HS-27A (cell line): Measurements from ENCODE around the gene ARHGEF10L.

Source experiments
- DNase-seq: peaks from one replicate; pipeline ENCODE4 v3.0.0-alpha.2; 2012; ENCODE audit warnings: low read depth, missing footprints

ARHGEF10L gene

DNA sequence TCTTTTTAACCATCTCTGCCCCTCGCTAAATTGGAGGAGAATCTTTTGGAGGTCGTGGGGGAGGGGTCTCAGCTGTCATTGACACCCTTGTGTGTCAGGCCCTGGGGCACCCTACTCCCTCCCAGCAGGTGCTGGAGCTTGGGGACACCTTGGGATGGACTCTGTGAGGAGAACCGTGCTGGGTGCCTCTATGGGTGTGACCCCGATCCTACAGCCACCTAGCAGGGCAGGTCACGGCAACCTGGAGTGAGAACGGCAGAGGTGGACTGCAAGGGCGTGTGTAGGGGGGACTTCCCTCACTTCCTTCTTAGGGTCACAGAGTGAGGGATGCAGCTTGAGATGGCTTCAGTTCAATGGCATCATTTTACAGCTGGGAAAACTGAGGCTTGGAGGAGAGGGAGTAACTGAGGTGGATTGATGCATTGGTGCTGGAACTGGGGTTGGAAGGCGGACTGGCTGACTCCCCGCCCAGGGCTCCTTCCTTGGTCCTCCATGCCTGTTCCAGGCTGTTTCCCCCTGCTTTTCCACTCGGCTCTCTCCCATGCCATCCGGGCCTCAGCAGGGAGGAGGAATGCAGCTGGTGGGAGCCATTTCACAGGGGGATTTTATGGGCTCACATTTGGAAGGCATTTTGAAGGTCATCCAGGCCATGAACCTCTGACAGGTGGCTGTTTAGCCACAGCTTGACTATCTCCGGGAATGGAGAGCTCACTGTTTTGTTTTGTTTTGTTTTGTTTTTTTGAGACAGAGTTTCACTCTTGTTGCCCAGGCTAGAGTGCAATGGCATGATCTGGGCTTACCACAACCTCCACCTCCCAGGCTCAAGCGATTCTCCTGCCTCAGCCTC is 18.8 kb upstream of the ARHGEF10L start:
- DNase-seq: no peak

- DNase-seq: no peak
Measured at GRCh38 chr1:17521946-17522612, 17.4 kb upstream of the ARHGEF10L start.

- no peak for DNase-seq
Measured at GRCh38 chr1:17523321-17524041, 16.0 kb upstream of the ARHGEF10L start.

GRCh38 chr1:17524645-17525044 is 14.9 kb upstream of the ARHGEF10L start:
- no peak for DNase-seq

GRCh38 chr1:17525996-17526686 is 13.4 kb upstream of the ARHGEF10L start:
- no peak for DNase-seq

DNA sequence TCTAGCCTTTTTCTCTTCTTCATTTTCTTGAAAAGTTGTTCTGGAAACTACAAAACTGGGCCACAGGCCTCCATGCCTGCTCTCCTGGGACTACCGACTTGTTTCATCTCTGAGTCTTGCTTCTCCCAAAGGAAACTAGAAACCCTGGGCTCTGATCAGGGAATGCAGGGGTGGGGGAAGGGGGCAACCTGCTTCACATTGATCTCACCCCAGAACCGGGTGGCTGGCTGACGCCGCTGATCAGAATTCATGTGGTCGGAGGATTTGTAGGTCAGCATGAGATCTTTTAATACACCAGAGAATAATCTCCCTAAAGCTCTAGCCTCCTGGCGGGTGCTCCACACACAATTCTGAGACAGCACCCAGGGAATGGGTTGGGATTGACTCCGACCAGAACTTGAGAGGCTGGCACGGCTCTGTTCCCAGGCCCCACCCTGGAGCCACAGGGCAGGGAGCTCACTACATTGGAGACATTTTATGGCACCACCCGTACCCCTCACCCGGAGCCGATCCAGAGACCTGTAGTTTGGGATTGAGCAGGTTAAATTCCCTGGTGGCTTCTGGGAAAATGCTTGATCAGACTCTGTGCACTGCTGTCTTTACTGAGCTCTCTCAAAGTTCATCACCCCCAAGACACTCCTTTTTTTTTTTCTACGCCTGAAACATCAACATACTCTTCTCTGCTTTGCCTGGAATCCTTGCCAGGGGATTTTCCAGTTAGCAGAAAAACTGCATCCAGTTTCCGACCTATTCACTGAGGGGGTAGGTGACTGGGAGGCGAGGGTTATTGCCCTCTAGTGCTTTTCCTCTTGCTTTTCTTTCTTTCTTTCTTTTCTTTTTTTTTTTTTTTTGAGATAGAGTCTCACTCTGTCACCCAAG is 12.2 kb upstream of the ARHGEF10L start:
- no peak for DNase-seq

DNA sequence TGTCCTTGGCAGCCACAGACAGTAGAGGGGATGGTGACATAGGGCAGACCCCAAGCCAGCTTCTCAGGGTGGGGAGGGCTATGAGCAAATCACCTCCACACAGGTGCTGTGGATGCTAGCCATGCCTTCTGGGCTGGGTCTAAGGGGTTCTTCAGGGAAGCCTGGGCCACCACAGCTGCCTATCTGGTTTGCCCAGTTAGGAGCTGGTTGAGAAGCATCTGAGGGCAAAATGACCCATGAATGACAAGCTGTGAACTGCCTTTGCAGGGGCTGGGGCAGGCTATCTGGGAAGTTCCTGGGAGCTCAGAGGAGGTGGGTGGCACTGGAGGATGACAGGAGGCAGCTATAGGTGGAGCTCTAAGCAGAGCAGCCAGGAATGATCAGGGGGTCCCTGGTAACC is 10.1 kb upstream of the ARHGEF10L start:
- no peak for DNase-seq

GRCh38 chr1:17531343-17531681 is 8.2 kb upstream of the ARHGEF10L start:
- no peak for DNase-seq

- DNase-seq: no peak
Measured at GRCh38 chr1:17531682-17532487, 7.6 kb upstream of the ARHGEF10L start.

DNA sequence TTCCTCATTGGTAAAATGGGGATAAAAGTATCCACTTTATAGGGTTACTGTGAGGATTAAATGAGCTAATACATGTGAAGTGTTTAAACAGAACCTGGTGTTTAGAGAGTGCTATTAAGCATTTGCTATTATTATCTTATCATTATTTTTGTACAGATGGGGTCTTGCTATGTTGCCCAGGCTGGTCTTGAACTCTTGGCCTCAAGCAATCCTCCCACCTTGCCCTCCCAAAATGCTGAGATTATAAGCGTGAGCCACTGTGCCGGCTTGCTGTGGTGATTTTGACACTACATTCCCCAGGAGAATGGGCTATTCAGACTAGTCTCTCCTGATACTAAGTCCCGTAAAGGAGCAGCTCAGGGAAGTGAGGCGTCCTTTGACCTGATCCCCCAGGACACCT is 6.3 kb upstream of the ARHGEF10L start:
- DNase-seq: no peak

GRCh38 chr1:17535300-17535936 is 4.1 kb upstream of the ARHGEF10L start:
- no peak for DNase-seq

DNA sequence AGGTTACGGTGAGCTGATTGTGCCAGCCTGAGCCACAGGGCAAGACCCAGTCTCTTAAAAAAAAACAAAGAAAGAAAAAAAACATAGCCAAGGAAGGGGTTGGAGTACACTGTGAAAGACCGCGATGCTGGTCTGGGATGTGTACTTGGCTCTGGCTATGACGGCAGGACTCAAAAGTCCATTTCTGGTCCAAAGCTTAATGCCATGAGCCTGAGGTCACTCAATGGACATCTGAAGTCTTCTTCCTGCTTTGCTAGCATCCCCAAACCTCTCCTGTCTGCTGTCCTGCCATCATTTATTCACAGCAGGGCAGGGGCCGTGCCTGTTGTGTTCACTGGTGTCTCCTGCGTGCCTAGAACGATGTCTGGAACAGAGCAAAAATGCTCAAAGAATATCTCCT is 1.5 kb upstream of the ARHGEF10L start:
- no peak for DNase-seq

DNA sequence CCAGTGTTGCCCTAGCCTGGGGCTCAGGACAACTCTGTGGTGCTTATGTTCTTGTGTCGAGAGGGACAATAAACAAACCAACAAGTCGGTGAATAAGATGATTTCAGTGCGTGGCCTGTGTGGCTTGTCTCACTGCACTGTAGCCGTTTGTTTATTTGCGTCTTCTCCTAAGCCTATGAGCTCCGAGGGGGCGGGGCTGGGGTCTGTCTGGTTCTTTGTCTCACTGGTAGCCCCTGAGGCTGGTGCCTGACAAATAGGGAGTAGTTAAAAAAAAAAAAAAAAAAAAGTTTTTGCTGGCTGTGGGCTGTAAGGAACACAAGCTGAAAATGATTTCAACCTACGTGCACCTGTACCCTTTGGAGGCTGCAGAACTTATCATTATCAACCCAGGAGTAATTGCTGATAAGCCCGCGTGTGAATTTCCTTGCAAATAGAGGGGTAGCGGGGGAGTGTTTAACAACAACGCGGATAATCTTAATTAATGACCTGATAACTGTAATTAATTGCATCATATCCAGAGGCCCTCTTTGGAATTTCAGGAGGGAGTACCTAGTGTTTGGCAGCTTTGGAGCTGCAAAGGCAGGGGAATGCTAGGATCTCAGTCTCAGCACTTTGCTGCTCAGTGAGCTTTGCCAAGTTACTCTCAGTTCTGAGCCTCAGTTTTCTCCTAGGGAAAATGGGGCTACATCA is 925 bp upstream of the ARHGEF10L start:
- no peak for DNase-seq

GRCh38 chr1:17539118-17539476 is 401 bp upstream of the ARHGEF10L start:
- no peak for DNase-seq

DNA sequence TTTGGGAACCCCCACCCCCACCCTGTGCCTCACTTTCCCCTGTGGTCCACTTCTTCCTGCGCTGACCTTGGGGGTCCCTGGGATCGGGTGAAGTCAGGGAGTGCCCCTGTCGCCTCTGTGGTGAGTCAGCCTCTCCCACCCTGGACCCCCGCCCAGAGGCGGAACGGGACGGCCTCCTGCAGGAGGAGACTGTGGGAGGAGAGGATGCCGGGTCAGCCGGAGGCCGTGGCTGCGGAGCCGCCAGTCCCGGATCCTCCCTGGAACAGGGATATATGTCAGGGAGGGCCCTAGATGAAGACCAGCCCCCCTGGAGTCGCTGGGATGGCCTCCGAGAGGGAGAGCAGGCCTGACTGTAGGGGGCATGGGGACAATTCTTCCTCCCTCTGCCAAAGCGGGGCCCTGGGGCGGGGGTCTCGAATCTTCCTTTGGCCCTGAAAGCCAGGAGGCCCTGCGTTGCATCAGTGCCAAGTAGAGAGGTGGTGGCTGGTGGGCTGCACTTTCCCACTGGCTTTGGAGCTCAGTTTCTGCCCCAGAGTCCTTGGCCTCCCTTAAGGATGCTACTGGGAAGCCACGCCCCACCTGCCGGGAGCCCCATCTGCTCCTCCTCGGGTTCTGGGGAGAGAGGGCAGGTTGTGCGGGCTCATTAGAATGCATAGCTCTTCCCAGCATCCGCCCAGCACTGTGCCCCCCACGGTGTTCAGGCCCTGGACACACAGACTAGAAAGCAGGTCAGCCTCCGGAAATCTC is 930 bp downstream of the ARHGEF10L start:
- DNase-seq: no peak

- DNase-seq: no peak
Measured at GRCh38 chr1:17542645-17543044, 3.1 kb downstream of the ARHGEF10L start.

- DNase-seq: no peak
Measured at GRCh38 chr1:17544776-17545350, 5.4 kb downstream of the ARHGEF10L start.

GRCh38 chr1:17545356-17545755 is 5.9 kb downstream of the ARHGEF10L start:
- DNase-seq: no peak
